AG09309 (cell line): ENCODE results near the gene STK39.

Experiments used
- DNase-seq: peaks from one replicate; pipeline ENCODE4 v3.0.0-alpha.2; 2010; ENCODE audit warnings: low read depth
- H3K4me3 ChIP-seq: 2 replicates; pipeline ENCODE4 v1.5.1; 2011; ENCODE audit warnings: mild to moderate bottlenecking, low read depth, low read length, moderate library complexity; ENCODE audit not compliant: control insufficient read depth
- TF ChIP-seq, protein P1 (sequence below): IDR thresholded peaks from 2 replicates; pipeline ENCODE4 v1.5.1; 2011; ENCODE audit warnings: mild to moderate bottlenecking, low read depth, low read length, inconsistent platforms; ENCODE audit not compliant: insufficient read depth, control insufficient read depth; ENCODE audit errors: missing control alignments

STK39 gene

GRCh38 chr2:168029071-168029470 is 218.3 kb downstream of the STK39 start:
- no peak for DNase-seq
- no peak overlapping the region for H3K4me3 ChIP-seq
- TF ChIP-seq, protein P1, sequence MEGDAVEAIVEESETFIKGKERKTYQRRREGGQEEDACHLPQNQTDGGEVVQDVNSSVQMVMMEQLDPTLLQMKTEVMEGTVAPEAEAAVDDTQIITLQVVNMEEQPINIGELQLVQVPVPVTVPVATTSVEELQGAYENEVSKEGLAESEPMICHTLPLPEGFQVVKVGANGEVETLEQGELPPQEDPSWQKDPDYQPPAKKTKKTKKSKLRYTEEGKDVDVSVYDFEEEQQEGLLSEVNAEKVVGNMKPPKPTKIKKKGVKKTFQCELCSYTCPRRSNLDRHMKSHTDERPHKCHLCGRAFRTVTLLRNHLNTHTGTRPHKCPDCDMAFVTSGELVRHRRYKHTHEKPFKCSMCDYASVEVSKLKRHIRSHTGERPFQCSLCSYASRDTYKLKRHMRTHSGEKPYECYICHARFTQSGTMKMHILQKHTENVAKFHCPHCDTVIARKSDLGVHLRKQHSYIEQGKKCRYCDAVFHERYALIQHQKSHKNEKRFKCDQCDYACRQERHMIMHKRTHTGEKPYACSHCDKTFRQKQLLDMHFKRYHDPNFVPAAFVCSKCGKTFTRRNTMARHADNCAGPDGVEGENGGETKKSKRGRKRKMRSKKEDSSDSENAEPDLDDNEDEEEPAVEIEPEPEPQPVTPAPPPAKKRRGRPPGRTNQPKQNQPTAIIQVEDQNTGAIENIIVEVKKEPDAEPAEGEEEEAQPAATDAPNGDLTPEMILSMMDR: no peak

DNA sequence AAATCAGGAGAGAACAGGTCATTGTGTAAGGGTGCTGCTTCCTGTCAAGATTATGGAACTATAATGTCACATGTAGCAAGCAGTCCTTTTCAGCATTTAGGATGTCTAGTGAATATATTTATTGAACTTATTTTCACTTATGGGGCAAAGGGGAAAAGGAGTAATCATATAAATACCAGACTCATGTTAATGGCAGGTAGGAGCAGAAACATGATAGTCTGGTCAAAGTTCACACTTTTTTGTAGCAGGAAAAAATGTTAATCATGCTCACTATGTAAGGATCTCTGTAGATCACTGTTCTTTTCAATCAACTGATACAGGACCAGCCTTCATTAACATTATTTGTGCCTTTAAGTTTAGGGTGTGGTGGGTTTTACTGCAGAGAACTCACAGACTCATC is 219.0 kb downstream of the STK39 start:
- H3K4me3 ChIP-seq: no peak overlapping the region
- DNase-seq: no peak
- TF ChIP-seq, protein P1: no peak

DNA sequence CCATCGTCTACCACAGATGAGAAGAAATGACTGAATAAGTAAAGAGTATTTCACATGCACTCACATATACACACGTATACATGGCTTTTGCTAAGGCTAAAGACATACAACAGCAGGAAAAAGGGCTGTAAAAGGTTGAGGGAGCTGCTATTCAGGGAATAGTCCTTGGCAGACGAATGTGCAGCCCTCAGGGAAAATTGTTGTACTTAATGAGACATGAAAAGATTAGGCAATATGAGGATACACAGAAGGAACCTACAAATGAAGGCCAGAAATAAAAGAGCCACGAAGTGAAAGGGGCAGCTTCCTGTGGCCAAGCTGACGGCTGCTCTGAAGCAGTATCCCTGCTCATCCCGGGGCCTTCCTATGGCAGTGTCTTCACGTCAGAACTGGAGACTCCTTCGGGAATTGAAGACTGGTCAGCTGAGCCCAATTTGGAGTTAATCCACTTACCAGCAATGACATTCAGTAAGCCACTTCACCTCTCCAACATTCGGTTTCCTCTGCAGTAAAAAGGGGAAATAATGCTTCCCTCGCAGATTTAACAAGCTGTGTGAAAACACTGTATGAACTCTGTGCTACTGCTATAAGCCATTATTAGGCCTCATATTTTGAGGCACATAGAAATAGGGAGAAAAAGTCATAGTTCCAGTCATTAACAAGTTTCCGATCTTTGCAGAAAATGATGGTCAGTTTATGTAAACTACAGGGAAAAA is 221.8 kb downstream of the STK39 start:
- H3K4me3 ChIP-seq: no peak overlapping the region
- TF ChIP-seq, protein P1: no peak
- peak; percentile 13 for DNase-seq

DNA sequence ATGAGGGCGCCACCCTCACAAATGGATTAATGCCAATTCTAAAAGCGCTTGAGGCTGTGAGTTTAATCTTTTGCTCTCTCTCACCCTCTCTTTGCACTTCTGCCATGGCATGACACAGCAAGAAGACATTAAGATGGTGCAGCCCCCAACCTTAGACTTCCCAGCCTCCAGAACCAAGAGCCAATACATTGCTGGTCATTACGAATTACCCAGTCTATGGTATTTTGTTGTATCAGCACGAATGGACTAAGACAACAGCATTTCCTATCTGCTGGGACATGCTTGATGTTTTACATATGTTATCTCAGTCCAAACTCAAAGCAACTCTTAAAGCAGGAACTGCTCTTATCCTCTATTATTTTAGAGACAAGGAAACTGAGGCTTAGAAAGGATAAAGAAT is 222.9 kb downstream of the STK39 start:
- TF ChIP-seq, protein P1: no peak
- H3K4me3 ChIP-seq: no peak overlapping the region
- no peak for DNase-seq

DNA sequence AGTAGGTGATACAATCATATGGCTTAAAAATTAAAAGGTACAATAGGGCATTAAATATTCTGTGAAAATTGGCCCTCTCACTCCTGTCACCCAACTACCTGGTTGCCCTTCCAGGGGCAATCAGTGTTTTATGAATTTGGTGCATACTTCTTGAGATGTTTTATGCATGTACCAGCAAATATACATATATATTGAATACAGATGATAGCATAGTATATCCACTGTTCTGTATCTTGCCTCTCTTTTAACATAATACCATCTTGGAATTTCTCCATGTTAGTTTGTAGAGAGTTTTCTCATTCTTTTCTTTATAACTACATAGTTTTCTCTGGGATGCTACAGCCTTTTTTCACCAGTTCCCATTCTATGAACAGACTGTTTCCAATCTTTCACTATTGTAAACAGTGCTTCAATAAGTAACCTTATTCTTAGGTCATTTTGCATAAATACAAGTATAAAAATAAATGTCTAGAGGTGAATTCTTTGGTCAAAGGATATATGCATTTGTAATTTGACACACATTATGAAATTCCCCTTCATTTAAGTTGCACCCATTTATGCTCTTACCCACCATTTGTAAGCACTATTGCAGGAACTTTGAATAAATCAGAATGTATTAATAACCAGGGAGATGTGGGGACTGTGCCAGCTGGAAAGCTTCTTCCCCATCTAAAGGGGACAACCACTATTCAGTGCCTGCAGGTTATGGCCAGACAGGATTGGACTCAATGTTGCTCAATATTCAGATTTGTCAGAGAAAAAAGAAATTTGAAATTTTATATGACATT is 225.4 kb downstream of the STK39 start:
- no peak for DNase-seq
- TF ChIP-seq, protein P1: no peak
- no peak overlapping the region for H3K4me3 ChIP-seq

DNA sequence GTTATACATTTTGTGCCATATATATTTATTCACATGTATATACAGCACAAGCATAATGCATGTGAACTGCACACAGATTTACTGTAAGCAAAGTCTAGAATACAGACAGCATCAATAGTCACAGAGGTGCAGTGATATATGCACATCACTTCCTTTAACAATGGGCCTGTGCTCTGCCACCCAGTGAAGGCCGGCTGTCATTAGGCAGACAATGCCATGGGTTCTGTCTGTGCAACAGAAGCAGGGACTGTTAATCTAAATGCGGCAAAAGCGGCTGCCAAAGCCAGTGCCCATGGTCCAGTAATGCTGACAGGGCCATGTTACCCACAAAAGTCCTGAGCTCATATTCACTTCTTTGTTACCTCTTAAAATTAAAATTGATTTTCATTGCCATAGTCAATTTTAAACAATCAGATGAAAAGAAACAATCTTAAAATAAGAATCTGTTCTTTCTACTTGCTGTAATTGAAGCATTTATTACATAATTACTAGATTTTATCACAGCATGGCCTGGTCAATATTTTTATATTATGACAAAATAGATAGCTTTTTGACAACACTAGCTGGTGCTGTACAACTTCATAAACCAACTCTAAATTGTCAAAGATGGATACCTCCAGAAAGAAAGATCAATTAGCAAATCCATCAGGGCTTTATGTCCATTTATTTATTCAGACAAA is 232.0 kb downstream of the STK39 start:
- no peak overlapping the region for H3K4me3 ChIP-seq
- DNase-seq: no peak
- TF ChIP-seq, protein P1: no peak
